ENCODE results near the gene DMD. TPM values are rescaled to one million over a fixed set of nuclear protein-coding genes. Genes with fewer than 3 reads are reported as not detected.

Gene DMD
- total and polyA plus RNA-seq, 2 donors (not counting 1 experiment from before 2014, with no cell fraction given), result 5.1 to 7.2 TPM

DNA sequence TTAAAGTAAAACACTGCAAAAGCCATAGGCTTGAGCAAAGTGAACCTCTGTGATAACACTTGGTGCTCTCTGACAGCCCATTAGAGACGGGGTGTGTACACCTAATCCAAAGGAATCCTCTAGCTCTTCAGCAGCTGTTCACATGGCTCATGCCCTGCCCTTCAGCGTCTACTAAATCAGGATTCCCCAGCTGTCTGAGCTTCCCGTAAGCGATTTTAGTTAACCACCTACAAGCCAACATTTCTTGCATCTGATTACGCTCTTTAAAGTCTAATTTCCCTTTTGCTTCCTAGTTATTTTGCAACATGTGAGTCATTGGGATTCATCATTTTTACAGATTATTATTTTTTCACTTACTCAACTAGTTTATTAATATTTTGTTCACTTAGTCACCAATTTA is 6.5 kb downstream of the DMD start:
- Histone ChIP-seq H3K9me3 (ENCODE audit: control insufficient read depth, insufficient read depth, low read depth, low read length) (no peaks in the 10 kb centered on the region), H3K79me2 (ENCODE audit: control insufficient read depth, insufficient read depth, low read length) (peaks cover 5% of the 10 kb centered on the region), H3K4me1 (ENCODE audit: control insufficient read depth, extremely low read depth, insufficient read depth, low read length) (no peaks in the 10 kb centered on the region), H3K36me3 (ENCODE audit: control insufficient read depth, insufficient read depth, low read length) (no peaks in the 10 kb centered on the region), H3K27me3 (ENCODE audit: control insufficient read depth, insufficient read depth, low read length) (no peaks in the 10 kb centered on the region), H3K4me2 (ENCODE audit: extremely low read depth, insufficient read depth, low read length) (peak overlapping the region; percentile 51), H3K9ac (ENCODE audit: insufficient read depth, low read length) (no peak overlapping the region), H4K20me1 (ENCODE audit: control insufficient read depth, extremely low read depth, insufficient read depth, low read length) (no peaks in the 10 kb centered on the region), H2AFZ (ENCODE audit: low read length) (peak overlapping the region; percentile 26), H3K27ac (ENCODE audit: insufficient read depth, low read length) (peak overlapping the region; percentile 63), H3K4me3 (replicated peaks in 1 of 4; ENCODE audit: control extremely low read depth in 1 of 4, insufficient read depth in 1 of 4, low read depth in 3 of 4, low read length in 4 of 4) (peak overlapping the region in 2 of 4 experiments; percentile 32 to 51)
- TF ChIP-seq EZH2 (IDR thresholded peaks at IDR 0.05; ENCODE audit: low read length, missing control alignments) (no peak), CTCF (conservative IDR thresholded peaks at IDR 0.05 in 1 of 2, IDR thresholded peaks at IDR 0.05 in 1 of 2; ENCODE audit: low read depth in 1 of 2, low read length in 2 of 2) (no peak)
- peak in 1 of 2 donors; percentile 77 for DNase-seq (ENCODE audit: low read depth in 2 of 2)

GRCh38 chrX:33198561-33199279 is 12.6 kb downstream of the DMD start:
- no peak for DNase-seq (ENCODE audit: low read depth in 2 of 2)
- H3K27ac ChIP-seq (ENCODE audit: insufficient read depth, low read length), result no peak overlapping the region
- H3K9me3 ChIP-seq (ENCODE audit: control insufficient read depth, insufficient read depth, low read depth, low read length), result no peaks in the 10 kb centered on the region
- H4K20me1 ChIP-seq (ENCODE audit: control insufficient read depth, extremely low read depth, insufficient read depth, low read length), result no peaks in the 10 kb centered on the region
- no peak overlapping the region for H2AFZ ChIP-seq (ENCODE audit: low read length)
- H3K36me3 ChIP-seq (ENCODE audit: control insufficient read depth, insufficient read depth, low read length), result no peaks in the 10 kb centered on the region
- no peaks in the 10 kb centered on the region for H3K4me1 ChIP-seq (ENCODE audit: control insufficient read depth, extremely low read depth, insufficient read depth, low read length)
- H3K4me2 ChIP-seq (ENCODE audit: extremely low read depth, insufficient read depth, low read length), result no peak overlapping the region
- H3K27me3 ChIP-seq (ENCODE audit: control insufficient read depth, insufficient read depth, low read length), result no peaks in the 10 kb centered on the region
- TF ChIP-seq EZH2 (IDR thresholded peaks at IDR 0.05; ENCODE audit: low read length, missing control alignments) (no peak), CTCF (conservative IDR thresholded peaks at IDR 0.05 in 1 of 2, IDR thresholded peaks at IDR 0.05 in 1 of 2; ENCODE audit: low read depth in 1 of 2, low read length in 2 of 2) (no peak)
- no peaks in the 10 kb centered on the region for H3K79me2 ChIP-seq (ENCODE audit: control insufficient read depth, insufficient read depth, low read length)
- H3K9ac ChIP-seq (ENCODE audit: insufficient read depth, low read length), result no peak overlapping the region
- no peak overlapping the region for H3K4me3 ChIP-seq (replicated peaks in 1 of 4; ENCODE audit: control extremely low read depth in 1 of 4, insufficient read depth in 1 of 4, low read depth in 3 of 4, low read length in 4 of 4)

GRCh38 chrX:33195698-33196097 is 15.7 kb downstream of the DMD start:
- Histone ChIP-seq H3K4me2 (ENCODE audit: extremely low read depth, insufficient read depth, low read length) (no peak overlapping the region), H3K9me3 (ENCODE audit: control insufficient read depth, insufficient read depth, low read depth, low read length) (no peaks in the 10 kb centered on the region), H2AFZ (ENCODE audit: low read length) (no peak overlapping the region), H3K4me3 (replicated peaks in 1 of 4; ENCODE audit: control extremely low read depth in 1 of 4, insufficient read depth in 1 of 4, low read depth in 3 of 4, low read length in 4 of 4) (no peak overlapping the region), H3K27ac (ENCODE audit: insufficient read depth, low read length) (no peak overlapping the region), H3K9ac (ENCODE audit: insufficient read depth, low read length) (no peak overlapping the region), H3K36me3 (ENCODE audit: control insufficient read depth, insufficient read depth, low read length) (no peaks in the 10 kb centered on the region), H3K4me1 (ENCODE audit: control insufficient read depth, extremely low read depth, insufficient read depth, low read length) (no peaks in the 10 kb centered on the region), H3K27me3 (ENCODE audit: control insufficient read depth, insufficient read depth, low read length) (no peaks in the 10 kb centered on the region), H4K20me1 (ENCODE audit: control insufficient read depth, extremely low read depth, insufficient read depth, low read length) (no peaks in the 10 kb centered on the region), H3K79me2 (ENCODE audit: control insufficient read depth, insufficient read depth, low read length) (no peaks in the 10 kb centered on the region)
- DNase-seq (ENCODE audit: low read depth in 2 of 2), result no peak
- TF ChIP-seq EZH2 (IDR thresholded peaks at IDR 0.05; ENCODE audit: low read length, missing control alignments) (no peak), CTCF (conservative IDR thresholded peaks at IDR 0.05 in 1 of 2, IDR thresholded peaks at IDR 0.05 in 1 of 2; ENCODE audit: low read depth in 1 of 2, low read length in 2 of 2) (no peak)
